IMR-90 (cell line): ENCODE results near the gene ITPKC. TPM values are rescaled to one million over a fixed set of nuclear protein-coding genes. Genes with fewer than 3 reads are reported as not detected.

Source experiments
- ATAC-seq: fragments of 200-7000 bp; cut with Tn5 transposase; 2 replicates; pipeline ENCODE4 v1.9.1; 2020; ENCODE audit warnings: low read depth, mild to moderate bottlenecking, moderate library complexity
- BruUV-seq: library from RNA; stranded (reverse); fragments of 400-500 nt; replicated peaks from 2 replicates; lab custom pipeline; 2021; lab: Mats Ljungman, UMichigan
- CTCF ChIA-PET: fragments of 300-600 bp; formaldehyde crosslinking; extraction: SDS; loops from one replicate; lab custom pipeline; 2021; ENCODE audit warnings: antibody characterized with exemption; lab: Yijun Ruan, JAX
- POLR2A ChIA-PET: fragments of 300-600 bp; sonication (Branson Sonifier 250); formaldehyde crosslinking; loops from one replicate; lab custom pipeline; 2022; ENCODE audit warnings: antibody characterized with exemption; ENCODE audit not compliant: unreplicated experiment; lab: Charles Lee
- DNase-seq: peaks from one replicate; pipeline ENCODE4 v3.0.0; 2013
- H2AFZ ChIP-seq: replicated peaks from 2 replicates; pipeline ENCODE3; 2013; ENCODE audit warnings: low read length, mild to moderate bottlenecking; ENCODE audit not compliant: poor library complexity
- H2AK5ac ChIP-seq: 2 replicates; pipeline ENCODE4 v1.6.1; 2013; ENCODE audit warnings: low read depth, low read length, inconsistent platforms
- H2AK9ac ChIP-seq: replicated peaks from 2 replicates; pipeline ENCODE3; 2013; ENCODE audit warnings: mild to moderate bottlenecking, low read depth, low read length, moderate library complexity; ENCODE audit not compliant: poor library complexity
- H2BK120ac ChIP-seq: 2 replicates; pipeline ENCODE4 v1.6.1; 2013; ENCODE audit warnings: low read depth, low read length, inconsistent platforms
- H2BK15ac ChIP-seq: 3 replicates; pipeline ENCODE4 v1.6.1; 2013; ENCODE audit warnings: low read depth, low read length, inconsistent platforms
- H2BK20ac ChIP-seq: 2 replicates; pipeline ENCODE4 v1.6.1; 2013; ENCODE audit warnings: low read depth, mild to moderate bottlenecking, inconsistent platforms, low read length, moderate library complexity
- H2BK5ac ChIP-seq: 2 replicates; pipeline ENCODE4 v1.6.1; 2013; ENCODE audit warnings: mild to moderate bottlenecking, low read depth, low read length, inconsistent platforms; ENCODE audit not compliant: poor library complexity, severe bottlenecking
- H3K14ac ChIP-seq: replicated peaks from 2 replicates; pipeline ENCODE4 v1.6.1; 2013; ENCODE audit warnings: low read depth, low read length, inconsistent platforms
- H3K18ac ChIP-seq: 2 replicates; pipeline ENCODE4 v1.6.1; 2013; ENCODE audit warnings: low read depth, low read length, control low read depth
- H3K23ac ChIP-seq: 2 replicates; pipeline ENCODE4 v1.6.1; 2013; ENCODE audit warnings: low read depth, low read length, inconsistent platforms
- H3K27ac ChIP-seq: 2 replicates; pipeline ENCODE4 v1.5.1; 2013; ENCODE audit warnings: mild to moderate bottlenecking, control low read depth, low read length; ENCODE audit not compliant: insufficient read depth
- H3K27me3 ChIP-seq: 2 replicates; pipeline ENCODE4 v1.6.1; 2013; ENCODE audit warnings: low read length; ENCODE audit not compliant: control insufficient read depth, insufficient read depth
- H3K36me3 ChIP-seq: 2 replicates; pipeline ENCODE4 v1.6.1; 2013; ENCODE audit warnings: low read length, mixed read lengths; ENCODE audit not compliant: control insufficient read depth, insufficient read depth
- H3K4ac ChIP-seq: 2 replicates; pipeline ENCODE4 v1.6.1; 2013; ENCODE audit warnings: low read depth, low read length, inconsistent platforms
- H3K4me1 ChIP-seq: 2 replicates; pipeline ENCODE4 v1.6.1; 2013; ENCODE audit warnings: low read length, mixed read lengths; ENCODE audit not compliant: control insufficient read depth, insufficient read depth
- H3K4me2 ChIP-seq: 2 replicates; pipeline ENCODE4 v1.6.1; 2013; ENCODE audit warnings: low read depth, mild to moderate bottlenecking, control low read depth, low read length, moderate library complexity
- H3K4me3 ChIP-seq: 2 replicates; pipeline ENCODE4 v1.5.1; 2013; ENCODE audit warnings: low read depth, mild to moderate bottlenecking, control low read depth, low read length, moderate library complexity; ENCODE audit not compliant: insufficient read depth
- H3K56ac ChIP-seq: 2 replicates; pipeline ENCODE4 v1.6.1; 2013; ENCODE audit warnings: low read length, inconsistent platforms; ENCODE audit not compliant: insufficient read depth; ENCODE audit errors: extremely low read depth
- H3K79me1 ChIP-seq, 2 experiments: 2 replicates each; pipeline ENCODE4 v1.6.1; 2013; ENCODE audit warnings: low read length in 2 of 2, inconsistent platforms in 1 of 2, low read depth in 1 of 2
- H3K9ac ChIP-seq: 2 replicates; pipeline ENCODE4 v1.6.1; 2013; ENCODE audit warnings: low read depth, low read length, control low read depth
- H3K9me1 ChIP-seq: 2 replicates; pipeline ENCODE4 v1.6.1; 2013; ENCODE audit warnings: low read length, inconsistent platforms; ENCODE audit not compliant: insufficient read depth
- H3K9me3 ChIP-seq: 2 replicates; pipeline ENCODE4 v1.6.1; 2013; ENCODE audit warnings: low read length; ENCODE audit not compliant: control insufficient read depth, insufficient read depth
- H4K20me1 ChIP-seq: 2 replicates; pipeline ENCODE4 v1.6.1; 2013; ENCODE audit warnings: low read length, inconsistent platforms; ENCODE audit not compliant: insufficient read depth
- H4K5ac ChIP-seq: 2 replicates; pipeline ENCODE4 v1.6.1; 2013; ENCODE audit warnings: mild to moderate bottlenecking, low read depth, low read length, control low read depth
- H4K8ac ChIP-seq, 2 experiments: 2 replicates each; pipeline ENCODE4 v1.6.1; 2013; ENCODE audit warnings: low read depth in 2 of 2, low read length in 2 of 2, control low read depth in 1 of 2, inconsistent platforms in 1 of 2
- H4K91ac ChIP-seq: 2 replicates; pipeline ENCODE4 v1.6.1; 2013; ENCODE audit warnings: low read depth, low read length, inconsistent platforms; ENCODE audit not compliant: insufficient read depth
- BHLHE40 ChIP-seq: fragments of 150-350 bp; IDR thresholded peaks from 2 replicates; pipeline ENCODE4 v1.6.1; 2016; ENCODE audit warnings: mild to moderate bottlenecking, low read depth, low read length
- CHD1 ChIP-seq: IDR thresholded peaks from 2 replicates; pipeline ENCODE4 v1.6.1; 2012; ENCODE audit warnings: low read depth, low read length, improper control_type of control experiment
- CTCF ChIP-seq: conservative IDR thresholded peaks from 2 replicates; pipeline ENCODE4 v1.5.1; 2012; ENCODE audit warnings: mild to moderate bottlenecking, low read depth, low read length, improper control_type of control experiment
- ELK1 ChIP-seq: fragments of 150-350 bp; IDR thresholded peaks from 2 replicates; pipeline ENCODE4 v1.6.1; 2016; ENCODE audit warnings: low read depth, mild to moderate bottlenecking, low read length, moderate library complexity, borderline replicate concordance
- FOS ChIP-seq: fragments of 150-350 bp; IDR thresholded peaks from 2 replicates; pipeline ENCODE4 v1.6.1; 2016; ENCODE audit warnings: low read depth, low read length
- MAZ ChIP-seq: IDR thresholded peaks from 2 replicates; pipeline ENCODE4 v1.6.1; 2012; ENCODE audit warnings: low read depth, mild to moderate bottlenecking, low read length, improper control_type of control experiment, moderate library complexity, borderline replicate concordance
- MXI1 ChIP-seq: IDR thresholded peaks from 2 replicates; pipeline ENCODE4 v1.6.1; 2012; ENCODE audit warnings: low read depth, mild to moderate bottlenecking, low read length, moderate library complexity, borderline replicate concordance
- POLR2A ChIP-seq: IDR thresholded peaks from 2 replicates; pipeline ENCODE4 v1.6.1; 2012; ENCODE audit warnings: mild to moderate bottlenecking, low read depth, low read length
- RAD21 ChIP-seq: IDR thresholded peaks from 2 replicates; pipeline ENCODE4 v1.6.1; 2012; ENCODE audit warnings: low read length, improper control_type of control experiment
- RFX5 ChIP-seq: IDR thresholded peaks from 2 replicates; pipeline ENCODE4 v1.8.0; 2012; ENCODE audit warnings: low read depth, mild to moderate bottlenecking, low read length, moderate library complexity
- USF2 ChIP-seq: fragments of 150-350 bp; IDR thresholded peaks from 2 replicates; pipeline ENCODE4 v1.6.1; 2017; ENCODE audit warnings: mild to moderate bottlenecking, antibody characterized with exemption, low read length, low read depth
- WGBS, 2 experiments: methylation state at CpG; one replicate each; pipeline versions ENCODE4 v1.1.5 to v1.1.7; 2013; ENCODE audit warnings: missing lambda C conversion rate in 2 of 2; ENCODE audit not compliant: insufficient read length in 1 of 2; ENCODE audit errors: extremely low coverage in 2 of 2; 5-methylcytosine and 5-hydroxymethylcytosine counted together
- dilution Hi-C: fragments of 300-500 bp; cut with HindIII; formaldehyde crosslinking; loops from one replicate; pipeline ENCODE4 v1.14.3; 2018; ENCODE audit warnings: low sequenced_read_pairs; ENCODE audit not compliant: unreplicated experiment
- in situ Hi-C: fragments of 300-500 bp; cut with MboI; formaldehyde crosslinking; loops from 3 replicates; pipeline ENCODE4 v1.14.3; 2019; ENCODE audit warnings: low sequenced_read_pairs, inconsistent platforms, mixed read lengths
- intact Hi-C: fragments of 100-400 bp; cut with micrococcal nuclease; formaldehyde crosslinking; loops from 2 replicates; pipeline ENCODE4 v1.10.0; 2022
- polyA plus RNA-seq, 3 experiments: library from polyadenylated mRNA; depleted of rRNA; stranded (reverse); fragments of >200 nt; gene quantifications; 2 replicates each; pipeline ENCODE4 v1.2.3, GENCODE V29; 2012; ENCODE audit warnings: low replicate concordance in 1 of 3
- total RNA-seq: library from RNA; depleted of rRNA; stranded (reverse); fragments of >200 nt; gene quantifications from 2 replicates; pipeline ENCODE4 v1.2.3, GENCODE V29; 2012

The ITPKC gene
- total and polyA plus RNA-seq, 2 of the 4 experiments (the other 2 are of a cell fraction), result 7.7 to 9.4 TPM

GRCh38 chr19:40702337-40703012 is 14.4 kb upstream of the ITPKC start (continued):
- no peak for TF ChIP-seq MXI1

- H3K9me1 ChIP-seq, result peaks cover 11% of the 10 kb centered on the region; the same call in 1 of the 2 replicates
- H4K5ac ChIP-seq, result no peak overlapping the region
- DNase-seq, result no peak
- intact Hi-C loops (no loop called here), in situ Hi-C loops (no loop called here), dilution Hi-C loops (no loop called here)
- no peak overlapping the region for H3K27ac ChIP-seq
- CTCF ChIA-PET, result interaction anchor here (1.1 kb wide), 1 partner anchor 41 kb away, joined by 3 read pairs; no protein-coding TSS in a partner anchor
- 0 out of 4 replicates have a peak, but pooled peaks cover 0 to 6% of the 10 kb centered on the region in 2 experiments for H3K79me1 ChIP-seq
- BruUV-seq, result no TSS peak
- H3K23ac ChIP-seq, result no peak overlapping the region
- no peak overlapping the region for H3K9ac ChIP-seq
- peaks cover 63% of the 10 kb centered on the region for H3K36me3 ChIP-seq
- POLR2A ChIA-PET, result no interaction called here
- H3K18ac ChIP-seq, result no peak overlapping the region
- no peak overlapping the region for H2AK9ac ChIP-seq
- H3K56ac ChIP-seq, result no peak overlapping the region
- no peak overlapping the region for H3K4ac ChIP-seq
- no peak overlapping the region for H3K4me2 ChIP-seq
- 74% methylated on average over 11 of the region's 24 CpGs; no CpG with 5 or more reads in 1 of the 2 experiments for WGBS, 2 experiments
- ATAC-seq, result no peak
- H3K9me3 ChIP-seq, result no peaks in the 10 kb centered on the region
- H4K8ac ChIP-seq, result no peak overlapping the region
- H3K4me3 ChIP-seq, result no peak overlapping the region
- H2AFZ ChIP-seq, result no peak overlapping the region
- H4K91ac ChIP-seq, result no peak overlapping the region
- H2BK15ac ChIP-seq, result no peak overlapping the region
- H3K14ac ChIP-seq, result no peak overlapping the region
- H2AK5ac ChIP-seq, result no peak overlapping the region
- H2BK120ac ChIP-seq, result no peak overlapping the region
- no peak overlapping the region for H2BK5ac ChIP-seq
- H3K4me1 ChIP-seq, result no peaks in the 10 kb centered on the region
- H3K27me3 ChIP-seq, result no peaks in the 10 kb centered on the region
- H2BK20ac ChIP-seq, result no peak overlapping the region
- H4K20me1 ChIP-seq, result no peaks in the 10 kb centered on the region
- TF ChIP-seq MXI1 (no peak), RFX5 (no peak), RAD21 (no peak), USF2 (no peak), BHLHE40 (no peak), POLR2A (no peak), CHD1 (no peak), CTCF (no peak), ELK1 (no peak), MAZ (no peak), FOS (no peak)
Measured at GRCh38 chr19:40703029-40703755, 13.7 kb upstream of the ITPKC start.
